NCI-H2227 (cell line): ENCODE results near the gene KIF18A.

ENCODE experiments used
- DNase-seq: peaks from one replicate; lab custom pipeline; 2025; ENCODE audit not compliant: unreplicated experiment; lab: John Stamatoyannopoulos, UW

The KIF18A gene

GRCh38 chr11:28049338-28050216 lies 58.4 kb downstream of the KIF18A start:
- DNase-seq: no peak

- DNase-seq: no peak
Measured at GRCh38 chr11:28048812-28049211, 59.1 kb downstream of the KIF18A start.

- no peak for DNase-seq
Measured at GRCh38 chr11:28043930-28044709, 63.8 kb downstream of the KIF18A start.

- DNase-seq: no peak
Measured at GRCh38 chr11:28040384-28040783, 67.6 kb downstream of the KIF18A start.

- no peak for DNase-seq
Measured at GRCh38 chr11:28038775-28039174, 69.2 kb downstream of the KIF18A start.

GRCh38 chr11:28026634-28027290 lies 81.2 kb downstream of the KIF18A start:
- no peak for DNase-seq

- no peak for DNase-seq
Measured at GRCh38 chr11:28017816-28018215, 90.1 kb downstream of the KIF18A start.

GRCh38 chr11:28011813-28012212 lies 96.1 kb downstream of the KIF18A start:
- DNase-seq: no peak

- no peak for DNase-seq
Measured at GRCh38 chr11:28009996-28010395, 98.0 kb downstream of the KIF18A start.

- no peak for DNase-seq
Measured at GRCh38 chr11:28009388-28009787, 98.6 kb downstream of the KIF18A start.

GRCh38 chr11:28003615-28004014 lies 104.3 kb downstream of the KIF18A start:
- no peak for DNase-seq

- no peak for DNase-seq
Measured at GRCh38 chr11:27998552-27998951, 109.4 kb downstream of the KIF18A start.

- DNase-seq: no peak
Measured at GRCh38 chr11:27997344-27997743, 110.6 kb downstream of the KIF18A start.

- DNase-seq: no peak
Measured at GRCh38 chr11:27996066-27996465, 111.9 kb downstream of the KIF18A start.

GRCh38 chr11:27995083-27995482 lies 112.9 kb downstream of the KIF18A start:
- DNase-seq: no peak

GRCh38 chr11:27991736-27992135 lies 116.2 kb downstream of the KIF18A start:
- DNase-seq: no peak

- DNase-seq: no peak
Measured at GRCh38 chr11:27977527-27977926, 130.4 kb downstream of the KIF18A start.

- no peak for DNase-seq
Measured at GRCh38 chr11:27977031-27977430, 130.9 kb downstream of the KIF18A start.

GRCh38 chr11:27976262-27976661 lies 131.7 kb downstream of the KIF18A start:
- no peak for DNase-seq

GRCh38 chr11:27973851-27974536 lies 134.0 kb downstream of the KIF18A start:
- no peak for DNase-seq
